Liver (tissue), 3 donors: ENCODE data around the gene RASL11B.

ENCODE experiments used
- CTCF ChIP-seq: fragments of 150-350 bp; IDR thresholded peaks from 2 replicates; pipeline ENCODE4 v1.5.1; 2017; ENCODE audit warnings: improper control_type of control experiment, low read depth, low read length; ENCODE audit not compliant: missing input control
- EGR1 ChIP-seq, 2 donors: IDR thresholded peaks; 2 replicates each; pipeline ENCODE4 v1.6.1; 2016 to 2018; ENCODE audit warnings: antibody characterized with exemption in 2 of 2, low read depth in 2 of 2
- FOXA1 ChIP-seq: IDR thresholded peaks from 2 replicates; pipeline ENCODE4 v1.6.1; 2016; ENCODE audit warnings: antibody characterized with exemption
- GABPA ChIP-seq, 2 donors: IDR thresholded peaks in 1 of 2; conservative IDR thresholded peaks in 1 of 2; 2 replicates each; pipeline ENCODE4 v1.6.1; 2016; ENCODE audit warnings: antibody characterized with exemption in 2 of 2, mild to moderate bottlenecking in 1 of 2, moderate library complexity in 1 of 2
- HNF4A ChIP-seq, 2 donors: conservative IDR thresholded peaks; 2 replicates each; pipeline ENCODE4 v1.6.1; 2016; ENCODE audit warnings: antibody characterized with exemption in 2 of 2, mild to moderate bottlenecking in 2 of 2
- MAX ChIP-seq: IDR thresholded peaks from 2 replicates; pipeline ENCODE4 v1.6.1; 2016; ENCODE audit warnings: antibody characterized with exemption
- RAD21 ChIP-seq, 2 donors: IDR thresholded peaks; 2 replicates each; pipeline ENCODE4 v1.6.1; 2016; ENCODE audit warnings: antibody characterized with exemption in 2 of 2, mild to moderate bottlenecking in 2 of 2
- REST ChIP-seq: IDR thresholded peaks from 2 replicates; pipeline ENCODE4 v1.6.1; 2016; ENCODE audit warnings: antibody characterized with exemption, mild to moderate bottlenecking
- SP1 ChIP-seq: IDR thresholded peaks from 2 replicates; pipeline ENCODE4 v1.6.1; 2018; ENCODE audit warnings: antibody characterized with exemption, mild to moderate bottlenecking
- TAF1 ChIP-seq: conservative IDR thresholded peaks from 2 replicates; pipeline ENCODE4 v1.6.1; 2016; ENCODE audit warnings: antibody characterized with exemption, mild to moderate bottlenecking
- YY1 ChIP-seq: IDR thresholded peaks from 2 replicates; pipeline ENCODE4 v1.6.1; 2016; ENCODE audit warnings: antibody characterized with exemption, mild to moderate bottlenecking
- ZBTB33 ChIP-seq: IDR thresholded peaks from 2 replicates; pipeline ENCODE4 v1.6.1; 2016; ENCODE audit warnings: antibody characterized with exemption
- donor health status: healthy.
- donor health status: healthy.

GRCh38 chr4:52876069-52876468 is 14.0 kb downstream of the RASL11B start:
- TF ChIP-seq REST (no peak), FOXA1 (no peak), GABPA (IDR thresholded peaks at IDR 0.05 in 1 of 2, conservative IDR thresholded peaks at IDR 0.05 in 1 of 2) (no peak), CTCF (no peak), RAD21 (IDR thresholded peaks at IDR 0.05) (no peak), HNF4A (conservative IDR thresholded peaks at IDR 0.05) (no peak), SP1 (no peak), EGR1 (IDR thresholded peaks at IDR 0.05; ENCODE audit: low read depth in 2 of 2) (no peak), TAF1 (no peak), ZBTB33 (no peak), YY1 (no peak), MAX (no peak)
